HCT116 (cell line): ENCODE data around the gene UBE2E2. TPM values are rescaled to one million over a fixed set of nuclear protein-coding genes. Genes with fewer than 3 reads are reported as not detected.

Source experiments
- ATAC-seq: fragments of 200-7000 bp; cut with Tn5 transposase; 2 replicates; pipeline ENCODE4 v1.9.1; 2020; ENCODE audit warnings: mild to moderate bottlenecking, moderate library complexity
- BruUV-seq: library from RNA; stranded (reverse); fragments of 400-500 nt; replicated peaks from 2 replicates; lab custom pipeline; 2021; lab: Mats Ljungman, UMichigan
- CTCF ChIA-PET: fragments of 300-600 bp; sonication (Branson Sonifier 250); formaldehyde crosslinking; loops from one replicate; lab custom pipeline; 2021; ENCODE audit warnings: antibody characterized with exemption; lab: Charles Lee
- POLR2A ChIA-PET: fragments of 300-600, 350-600 bp; sonication (Branson Sonifier 250); formaldehyde crosslinking; loops from one replicate; lab custom pipeline; 2021; ENCODE audit warnings: antibody characterized with exemption; lab: Charles Lee
- RAD21 ChIA-PET, 2 experiments: fragments of 300-600 bp; sonication (Branson Sonifier 250); formaldehyde crosslinking; loops; one replicate each; lab custom pipeline; 2023; ENCODE audit warnings: low total read pairs in 2 of 2; ENCODE audit not compliant: uncharacterized antibody in 2 of 2, unreplicated experiment in 2 of 2, low non-redundant PET in 1 of 2; lab: Charles Lee
- DNase-seq: peaks from one replicate; pipeline ENCODE4 v3.0.0-alpha.2; 2010; ENCODE audit warnings: low read depth, low spot score
- H2AFZ ChIP-seq: fragments of 200-600 bp; shearing (Covaris generic), sonication (generic); 2 replicates; pipeline ENCODE4 v1.6.1; 2017; ENCODE audit warnings: low read depth, mixed run types, mixed read lengths, antibody characterized with exemption, low read length; ENCODE audit not compliant: poor library complexity, severe bottlenecking
- H3K27ac ChIP-seq: 2 replicates; pipeline ENCODE4 v1.5.1; 2012; ENCODE audit warnings: low read depth, low read length
- H3K27me3 ChIP-seq: fragments of 200-600 bp; sonication (generic); 2 replicates; pipeline ENCODE4 v1.6.1; 2016; ENCODE audit warnings: mixed run types, low read length, mixed read lengths; ENCODE audit not compliant: insufficient read depth
- H3K36me3 ChIP-seq, 2 experiments: fragments of 200-500 bp in 1 of 2; fragments of 200-600 bp in 1 of 2; sonication (Bioruptor generic) in 1 of 2; sonication (generic) in 1 of 2; 2 replicates each; pipeline versions ENCODE4 v1.5.1 to v1.6.1; 2014 to 2016; ENCODE audit warnings: low read length in 2 of 2, inconsistent platforms in 1 of 2, mixed read lengths in 1 of 2, mixed run types in 1 of 2; ENCODE audit not compliant: insufficient read depth in 2 of 2, control insufficient read depth in 1 of 2
- H3K4me1 ChIP-seq, 2 experiments: fragments of 200-600 bp in 1 of 2; sonication (generic) in 1 of 2; 2 replicates each; pipeline versions ENCODE4 v1.5.1 to v1.6.1; 2012 to 2017; ENCODE audit warnings: low read length in 2 of 2, inconsistent platforms in 1 of 2, mild to moderate bottlenecking in 1 of 2, mixed read lengths in 1 of 2, mixed run types in 1 of 2, moderate library complexity in 1 of 2; ENCODE audit not compliant: insufficient read depth in 2 of 2, control insufficient read depth in 1 of 2
- H3K4me2 ChIP-seq: fragments of 200-600 bp; sonication (generic); 2 replicates; pipeline ENCODE4 v1.6.1; 2017; ENCODE audit warnings: mixed run types, low read length, mixed read lengths
- H3K4me3 ChIP-seq, 2 experiments: fragments of 200-600 bp in 1 of 2; sonication (generic) in 1 of 2; replicated peaks in 1 of 2; 2 replicates each; pipeline ENCODE4 v1.5.1; 2011 to 2016; ENCODE audit warnings: low read length in 2 of 2, control low read depth in 1 of 2, low read depth in 1 of 2, mild to moderate bottlenecking in 1 of 2, mixed read lengths in 1 of 2, mixed run types in 1 of 2
- H3K79me2 ChIP-seq: fragments of 200-600 bp; sonication (generic); 2 replicates; pipeline ENCODE4 v1.6.1; 2017; ENCODE audit warnings: mild to moderate bottlenecking, mixed run types, low read length, moderate library complexity, mixed read lengths; ENCODE audit not compliant: insufficient read depth
- H3K9ac ChIP-seq: fragments of 200-600 bp; sonication (generic); 2 replicates; pipeline ENCODE4 v1.6.1; 2016; ENCODE audit warnings: low read length, mixed read lengths
- H3K9me2 ChIP-seq: fragments of 200-600 bp; sonication (generic), shearing (Covaris generic); 2 replicates; pipeline ENCODE4 v1.6.1; 2017; ENCODE audit warnings: mixed run types, mild to moderate bottlenecking, moderate library complexity; ENCODE audit not compliant: insufficient read depth
- H3K9me3 ChIP-seq, 2 experiments: fragments of 200-500 bp in 1 of 2; fragments of 200-600 bp in 1 of 2; sonication (Bioruptor generic) in 1 of 2; sonication (generic) in 1 of 2; 2 replicates each; pipeline ENCODE4 v1.6.1; 2014 to 2017; ENCODE audit warnings: low read length in 2 of 2, mixed read lengths in 2 of 2, inconsistent platforms in 1 of 2, low read depth in 1 of 2, mild to moderate bottlenecking in 1 of 2, mixed run types in 1 of 2, moderate library complexity in 1 of 2; ENCODE audit not compliant: control insufficient read depth in 1 of 2, insufficient read depth in 1 of 2
- H4K20me1 ChIP-seq: fragments of 200-600 bp; sonication (generic), shearing (Covaris generic); 2 replicates; pipeline ENCODE4 v1.6.1; 2017; ENCODE audit warnings: mixed run types, mild to moderate bottlenecking, moderate library complexity; ENCODE audit not compliant: insufficient read depth
- ATF3 ChIP-seq: IDR thresholded peaks from 2 replicates; pipeline ENCODE4 v1.6.1; 2012
- CBX3 ChIP-seq: IDR thresholded peaks from 2 replicates; pipeline ENCODE4 v1.6.1; 2012; ENCODE audit warnings: low read depth
- CEBPB ChIP-seq: IDR thresholded peaks from 2 replicates; pipeline ENCODE4 v1.6.1; 2012; ENCODE audit warnings: low read depth
- EGR1 ChIP-seq: IDR thresholded peaks from 2 replicates; pipeline ENCODE4 v1.6.1; 2012; ENCODE audit warnings: low read depth
- ELF1 ChIP-seq: IDR thresholded peaks from 2 replicates; pipeline ENCODE4 v1.6.1; 2012; ENCODE audit warnings: low read depth, borderline replicate concordance
- EZH2 ChIP-seq: fragments of 200-600 bp; sonication (generic); IDR thresholded peaks from 2 replicates; pipeline ENCODE4 v1.6.1; 2017; ENCODE audit warnings: antibody characterized with exemption, mixed run types
- EZH2phosphoT487 ChIP-seq: fragments of 200-600 bp; IDR thresholded peaks from 2 replicates; pipeline ENCODE4 v1.6.1; 2018; ENCODE audit warnings: antibody characterized with exemption, borderline replicate concordance
- MAX ChIP-seq: IDR thresholded peaks from 2 replicates; pipeline ENCODE4 v1.6.1; 2012
- POLR2A ChIP-seq: IDR thresholded peaks from 2 replicates; pipeline ENCODE4 v1.7.0; 2011; ENCODE audit warnings: borderline replicate concordance; ENCODE audit not compliant: insufficient read depth, insufficient read length; ENCODE audit errors: extremely low read depth
- RAD21 ChIP-seq: IDR thresholded peaks from 2 replicates; pipeline ENCODE4 v1.6.1; 2012; ENCODE audit warnings: low read depth, mild to moderate bottlenecking
- SIN3A ChIP-seq: IDR thresholded peaks from 2 replicates; pipeline ENCODE4 v1.6.1; 2012; ENCODE audit warnings: low read depth
- SP1 ChIP-seq: IDR thresholded peaks from 2 replicates; pipeline ENCODE4 v1.6.1; 2012; ENCODE audit warnings: low read depth
- SRF ChIP-seq: IDR thresholded peaks from 2 replicates; pipeline ENCODE4 v1.6.1; 2012; ENCODE audit warnings: low read depth
- YY1 ChIP-seq: IDR thresholded peaks from 2 replicates; pipeline ENCODE4 v1.6.1; 2011; ENCODE audit warnings: low read length, low read depth, moderate library complexity, mild to moderate bottlenecking; ENCODE audit not compliant: insufficient replicate concordance; ENCODE audit errors: extremely low read depth
- ZBTB33 ChIP-seq: IDR thresholded peaks from 2 replicates; pipeline ENCODE4 v1.6.1; 2011; ENCODE audit warnings: mild to moderate bottlenecking, low read length, moderate library complexity; ENCODE audit not compliant: insufficient replicate concordance; ENCODE audit errors: extremely low read depth
- ZFX ChIP-seq: fragments of 450-650 bp; IDR thresholded peaks from 2 replicates; pipeline ENCODE4 v1.6.1; 2017
- intact Hi-C: fragments of 100-400 bp; cut with micrococcal nuclease; formaldehyde crosslinking; loops from 2 replicates; pipeline ENCODE4 v1.10.0; 2022
- total RNA-seq: library from RNA; stranded (reverse); gene quantifications from one replicate; pipeline ENCODE4 v1.2.1, GENCODE V29; 2021; ENCODE audit not compliant: unreplicated experiment

The UBE2E2 gene
- total RNA-seq, 1 experiment from 2014 or later, result 21.4 TPM

GRCh38 chr3:23474580-23475357 lies 271.6 kb downstream of the UBE2E2 start:
- DNase-seq, result no peak
- no peaks in the 10 kb centered on the region for H3K79me2 ChIP-seq
- H2AFZ ChIP-seq, result no peak overlapping the region
- no peak for ATAC-seq
- no peaks in the 10 kb centered on the region for H3K9me3 ChIP-seq
- ChIA-PET CTCF (no interaction called here), POLR2A (no interaction called here), RAD21 (interaction anchor here in 1 of 2 experiments (0.7 kb wide), 1 partner anchor 10 kb away, joined by 3 read pairs; no protein-coding TSS in a partner anchor)
- TF ChIP-seq MAX (no peak), SIN3A (no peak), EZH2 (no peak), YY1 (no peak), ZFX (no peak), EGR1 (no peak), SRF (no peak), ATF3 (no peak), RAD21 (no peak)
- no peak overlapping the region for H3K4me2 ChIP-seq
- no peak overlapping the region for H3K4me3 ChIP-seq
- H3K4me1 ChIP-seq, result peaks cover 0 to 9% of the 10 kb centered on the region in 2 experiments; a peak in 1 of 4 replicates
- intact Hi-C loops, result no loop called here
- H3K27ac ChIP-seq, result no peak overlapping the region
- no TSS peak for BruUV-seq
- no peaks in the 10 kb centered on the region for H3K9me2 ChIP-seq
- no peaks in the 10 kb centered on the region for H3K27me3 ChIP-seq
- H4K20me1 ChIP-seq, result no peaks in the 10 kb centered on the region
- H3K36me3 ChIP-seq, result no peaks in the 10 kb centered on the region
- H3K9ac ChIP-seq, result no peak overlapping the region

GRCh38 chr3:23475446-23475845 lies 272.3 kb downstream of the UBE2E2 start:
- ATAC-seq, result no peak
- TF ChIP-seq EZH2 (no peak), MAX (no peak), EGR1 (no peak), ZBTB33 (no peak), ZFX (no peak), CEBPB (no peak), POLR2A (no peak), CBX3 (no peak), SP1 (no peak), EZH2phosphoT487 (no peak), ELF1 (no peak)

More at GRCh38 chr3:23475446-23475845, 272.3 kb downstream of the UBE2E2 start:
- Histone ChIP-seq H3K27ac (no peak overlapping the region), H3K79me2 (no peaks in the 10 kb centered on the region), H3K9ac (no peak overlapping the region), H2AFZ (no peak overlapping the region), H3K9me2 (no peaks in the 10 kb centered on the region), H3K4me1 (peaks cover 0 to 9% of the 10 kb centered on the region in 2 experiments; a peak in 1 of 4 replicates), H3K4me2 (no peak overlapping the region), H4K20me1 (no peaks in the 10 kb centered on the region), H3K9me3 (no peaks in the 10 kb centered on the region), H3K27me3 (no peaks in the 10 kb centered on the region), H3K36me3 (no peaks in the 10 kb centered on the region), H3K4me3 (no peak overlapping the region)
- intact Hi-C loops, result no loop called here
- no peak for DNase-seq
- BruUV-seq, result no TSS peak
- ChIA-PET RAD21 (no interaction called here), CTCF (no interaction called here), POLR2A (no interaction called here)
